ENCODE measurements around the gene AP1S1.

DNA sequence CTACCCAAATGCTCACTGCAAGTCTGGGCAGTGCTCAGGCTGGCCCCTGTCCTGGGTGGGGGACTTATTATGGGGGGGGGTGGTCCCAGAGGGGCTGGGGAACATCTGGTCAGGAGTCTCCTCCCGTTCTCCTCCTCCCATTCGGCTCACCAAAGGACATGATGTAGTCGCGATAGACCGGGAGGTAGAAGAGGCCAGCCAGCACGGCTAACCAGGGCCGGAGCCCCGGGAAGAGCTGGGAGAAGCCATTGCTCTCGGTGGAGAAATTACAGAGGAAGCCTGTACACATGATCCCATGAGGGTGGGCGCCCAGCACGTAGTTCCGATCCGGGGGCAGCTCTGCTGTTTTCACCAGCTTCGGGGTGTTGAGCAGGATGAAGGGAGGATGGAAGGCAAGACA is 44.2 kb downstream of the AP1S1 start:
- no peak for TF ChIP-seq EZH2 (IDR thresholded peaks at IDR 0.05; ENCODE audit: insufficient read depth, poor library complexity, severe bottlenecking)
- TF ChIP-seq EZH2phosphoT487 (IDR thresholded peaks at IDR 0.05; ENCODE audit: insufficient read depth, low read depth) = no peak

All from GM23248 (cell line).